K562 (cell line): ENCODE data around the gene GPR157.

Experiments
- CEBPG ChIP-seq, 3 experiments: fragments of 200-800 bp in 1 of 3; sonication (Bioruptor generic) in 1 of 3; sonication (generic) in 1 of 3; formaldehyde crosslinking in 1 of 3; IDR thresholded peaks in 2 of 3; conservative IDR thresholded peaks in 1 of 3; 2 replicates each; pipeline versions ENCODE4 v1.6.1 to v1.8.0; 2016 to 2022; ENCODE audit warnings: missing compliant biosample characterization in 2 of 3, missing genetic modification characterization in 2 of 3, mild to moderate bottlenecking in 1 of 3, missing genetic modification reagents in 1 of 3
- CTCF ChIP-seq, 3 experiments: IDR thresholded peaks in 2 of 3; conservative IDR thresholded peaks in 1 of 3; 2 replicates each; pipeline ENCODE4 v1.5.1; 2011 to 2012; ENCODE audit warnings: low read length in 3 of 3, mild to moderate bottlenecking in 3 of 3, control low read depth in 2 of 3, improper control_type of control experiment in 1 of 3, inconsistent platforms in 1 of 3, low read depth in 1 of 3, mixed read lengths in 1 of 3, moderate library complexity in 1 of 3; ENCODE audit not compliant: insufficient read depth in 2 of 3
- FOXJ3 ChIP-seq: sonication (generic); formaldehyde crosslinking; IDR thresholded peaks from 2 replicates; pipeline ENCODE4 v1.4.0; 2020; ENCODE audit warnings: mild to moderate bottlenecking, missing genetic modification reagents
- FOXM1 ChIP-seq, 2 experiments: fragments of 450-650 bp in 1 of 2; sonication (generic) in 1 of 2; formaldehyde crosslinking in 1 of 2; IDR thresholded peaks; 2 replicates each; pipeline versions ENCODE4 v1.6.1 to v1.9.0; 2017 to 2022; ENCODE audit warnings: low read depth in 2 of 2, mild to moderate bottlenecking in 2 of 2, missing genetic modification reagents in 1 of 2, moderate library complexity in 1 of 2
- GATAD2A ChIP-seq: fragments of 450-650 bp; IDR thresholded peaks from 2 replicates; pipeline ENCODE4 v1.6.1; 2017
- GTF2F1 ChIP-seq: IDR thresholded peaks from 2 replicates; pipeline ENCODE4 v1.6.1; 2011; ENCODE audit warnings: low read depth, low read length, improper control_type of control experiment
- JUNB ChIP-seq: fragments of 450-650 bp; formaldehyde crosslinking; conservative IDR thresholded peaks from 2 replicates; pipeline ENCODE4 v1.4.0; 2020; ENCODE audit warnings: mild to moderate bottlenecking
- RBFOX2 ChIP-seq: fragments of 200-400 bp; formaldehyde crosslinking; IDR thresholded peaks from 2 replicates; pipeline ENCODE4 v1.6.1; 2017; ENCODE audit warnings: low read depth, mild to moderate bottlenecking, low read length, moderate library complexity
- TEAD4 ChIP-seq, 2 experiments: sonication (generic) in 1 of 2; formaldehyde crosslinking in 1 of 2; IDR thresholded peaks; 2 replicates each; pipeline versions ENCODE4 v1.6.1 to v1.8.0; 2012 to 2022; ENCODE audit warnings: borderline replicate concordance in 1 of 2, inconsistent platforms in 1 of 2, low read length in 1 of 2, mild to moderate bottlenecking in 1 of 2, missing genetic modification reagents in 1 of 2
- ZNF384 ChIP-seq: IDR thresholded peaks from 2 replicates; pipeline ENCODE4 v1.6.1; 2012; ENCODE audit warnings: low read depth, low read length, improper control_type of control experiment
- ZNF449 ChIP-seq: fragments of 250-450 bp; sonication (Bioruptor Pico); IDR thresholded peaks from 2 replicates; pipeline ENCODE4 v1.8.0; 2022; ENCODE audit warnings: moderate library complexity, mild to moderate bottlenecking, inconsistent platforms
- ZNF512 ChIP-seq: IDR thresholded peaks from 2 replicates; pipeline ENCODE4 v1.6.1; 2016; ENCODE audit warnings: missing genetic modification characterization, missing compliant biosample characterization
- ZNF583 ChIP-seq: fragments of 250-450 bp; sonication (Bioruptor Pico); IDR thresholded peaks from 2 replicates; pipeline ENCODE4 v1.4.0; 2020

GRCh38 chr1:9062021-9062471 is 66.9 kb downstream of the GPR157 start:
- no peak for TF ChIP-seq FOXJ3 (CRISPR knock-in tag)
- no peak for TF ChIP-seq ZNF449 (CRISPR knock-in tag)
- no peak for TF ChIP-seq ZNF512
- no peak for TF ChIP-seq CTCF (IDR thresholded peaks at IDR 0.05 in 2 of 3, conservative IDR thresholded peaks at IDR 0.05 in 1 of 3; ENCODE audit: insufficient read depth in 2 of 3, low read depth in 1 of 3, low read length in 3 of 3)
- TF ChIP-seq GTF2F1: no peak
- no peak for TF ChIP-seq JUNB
- no peak for TF ChIP-seq CEBPG (CRISPR knock-in tag; IDR thresholded peaks at IDR 0.05)
- no peak for TF ChIP-seq CEBPG (tag; conservative IDR thresholded peaks at IDR 0.05 in 1 of 2, IDR thresholded peaks at IDR 0.05 in 1 of 2)
- TF ChIP-seq RBFOX2: no peak
- TF ChIP-seq FOXM1 (IDR thresholded peaks at IDR 0.05; ENCODE audit: low read depth): no peak
- TF ChIP-seq FOXM1 (CRISPR knock-in tag; IDR thresholded peaks at IDR 0.05; ENCODE audit: low read depth): no peak
- no peak for TF ChIP-seq GATAD2A
- TF ChIP-seq ZNF583: no peak
- TF ChIP-seq TEAD4 (IDR thresholded peaks at IDR 0.05; ENCODE audit: low read length): no peak
- no peak for TF ChIP-seq TEAD4 (CRISPR knock-in tag; IDR thresholded peaks at IDR 0.05; ENCODE audit: borderline replicate concordance)
- TF ChIP-seq ZNF384: no peak
